Thyroid gland (tissue), 4 donors: ENCODE data around the gene UHRF2. TPM values are rescaled to one million over a fixed set of nuclear protein-coding genes. Genes with fewer than 3 reads are reported as not detected.

ENCODE experiments used
- DNase-seq, 2 donors: peaks; one replicate each; pipeline ENCODE4 v3.0.0-alpha.2; 2019
- H3K27ac ChIP-seq, 3 donors: fragments of 200-600 bp; sonication (generic); 1 replicate in 2 of 3; 2 replicates in 1 of 3; pipeline ENCODE4 v1.5.1; 2016 to 2019; ENCODE audit warnings: mild to moderate bottlenecking in 1 of 3, moderate library complexity in 1 of 3
- H3K27me3 ChIP-seq: fragments of 200-600 bp; sonication (generic); one replicate; pipeline ENCODE4 v1.5.1; 2019
- H3K36me3 ChIP-seq, 2 donors: fragments of 200-600 bp; sonication (generic); one replicate each; pipeline ENCODE4 v1.5.1; 2016 to 2019
- H3K4me1 ChIP-seq, 2 donors: fragments of 200-600 bp; sonication (generic); one replicate each; pipeline ENCODE4 v1.5.1; 2017 to 2019
- H3K4me3 ChIP-seq, 3 donors: fragments of 200-600 bp; sonication (generic); replicated peaks in 1 of 3; 1 replicate in 2 of 3; 2 replicates in 1 of 3; pipeline ENCODE4 v1.5.1; 2016; ENCODE audit warnings: mild to moderate bottlenecking in 1 of 3
- H3K9me3 ChIP-seq: fragments of 200-600 bp; sonication (generic); one replicate; pipeline ENCODE4 v1.5.1; 2017
- CTCF ChIP-seq, 6 experiments: fragments of 200-600 bp in 3 of 6; fragments of 450-650 bp in 3 of 6; sonication (generic) in 3 of 6; IDR thresholded peaks; one replicate each; pipeline ENCODE4 v1.5.1; 2016 to 2019; ENCODE audit warnings: antibody characterized with exemption in 6 of 6, mild to moderate bottlenecking in 2 of 6, inconsistent platforms in 1 of 6, moderate library complexity in 1 of 6
- POLR2A ChIP-seq, 2 donors: fragments of 450-650 bp; IDR thresholded peaks; one replicate each; pipeline ENCODE4 v1.6.1; 2017; ENCODE audit warnings: antibody characterized with exemption in 2 of 2, mild to moderate bottlenecking in 2 of 2, moderate library complexity in 1 of 2
- WGBS, 2 donors: methylation state at CpG; one replicate each; pipeline ENCODE4 v1.1.5; 2017; 5-methylcytosine and 5-hydroxymethylcytosine counted together
- intact Hi-C: fragments of 100-400 bp; cut with DNase I; formaldehyde crosslinking; loops from one replicate; pipeline ENCODE4 v1.15.1; 2023
- total RNA-seq, 4 donors: library from RNA; depleted of rRNA; stranded (reverse); fragments of >200 nt; gene quantifications; one replicate each; pipeline ENCODE4 v1.2.3, GENCODE V29; 2016

Gene UHRF2
- total RNA-seq, 4 donors from 2014 or later: 44.4 to 103 (median 74.8) TPM

- H3K9me3 ChIP-seq: no peaks in the 10 kb centered on the region
- WGBS, 2 donors: 92 to 98% methylated on average over 2 of the region's 2 CpGs
- no peak for TF ChIP-seq POLR2A (IDR thresholded peaks at IDR 0.05)
- TF ChIP-seq CTCF (IDR thresholded peaks at IDR 0.05): no peak
- no peaks in the 10 kb centered on the region for H3K4me1 ChIP-seq
- no peaks in the 10 kb centered on the region for H3K27me3 ChIP-seq
- intact Hi-C loops: no loop called here
- no peak for DNase-seq
- no peak overlapping the region for H3K27ac ChIP-seq
- no peak overlapping the region for H3K4me3 ChIP-seq
- peaks cover 39 to 41% of the 10 kb centered on the region in 2 donors for H3K36me3 ChIP-seq
Measured at GRCh38 chr9:6501526-6502210, 88.7 kb downstream of the UHRF2 start.

GRCh38 chr9:6502399-6502798, 89.4 kb downstream of the UHRF2 start:
- no peak for DNase-seq
- 98 to 99% methylated on average over 3 of the region's 3 CpGs for WGBS, 2 donors
- Histone ChIP-seq H3K4me3 (no peak overlapping the region), H3K27ac (no peak overlapping the region), H3K9me3 (no peaks in the 10 kb centered on the region), H3K27me3 (no peaks in the 10 kb centered on the region), H3K36me3 (peaks cover 34 to 43% of the 10 kb centered on the region in 2 donors), H3K4me1 (no peaks in the 10 kb centered on the region)
- TF ChIP-seq CTCF (IDR thresholded peaks at IDR 0.05) (no peak), POLR2A (IDR thresholded peaks at IDR 0.05) (no peak)
- intact Hi-C loops: no loop called here

GRCh38 chr9:6506571-6506970, 93.6 kb downstream of the UHRF2 start:
- DNase-seq: no peak
- Histone ChIP-seq H3K27me3 (no peaks in the 10 kb centered on the region), H3K9me3 (no peaks in the 10 kb centered on the region), H3K4me1 (no peaks in the 10 kb centered on the region), H3K36me3 (peaks cover 16 to 33% of the 10 kb centered on the region in 2 donors), H3K4me3 (no peak overlapping the region), H3K27ac (no peak overlapping the region)
- no peak for TF ChIP-seq CTCF (IDR thresholded peaks at IDR 0.05)
- TF ChIP-seq POLR2A (IDR thresholded peaks at IDR 0.05): no peak
- 71 to 78% methylated on average over 2 of the region's 2 CpGs for WGBS, 2 donors
- intact Hi-C loops: no loop called here

- H3K9me3 ChIP-seq: no peaks in the 10 kb centered on the region
- peaks cover 0 to 6% of the 10 kb centered on the region in 2 donors for H3K36me3 ChIP-seq
- no peak overlapping the region for H3K4me3 ChIP-seq
- TF ChIP-seq CTCF (IDR thresholded peaks at IDR 0.05) (no peak), POLR2A (IDR thresholded peaks at IDR 0.05) (no peak)
- DNase-seq: no peak
- no peaks in the 10 kb centered on the region for H3K27me3 ChIP-seq
- H3K4me1 ChIP-seq: no peaks in the 10 kb centered on the region
- 86% methylated on average over 3 of the region's 3 CpGs for WGBS, 2 donors
- intact Hi-C loops: no loop called here
- no peak overlapping the region for H3K27ac ChIP-seq
Measured at GRCh38 chr9:6512085-6512657, 99.2 kb downstream of the UHRF2 start.

- H3K4me3 ChIP-seq: no peak overlapping the region
- no peak overlapping the region for H3K27ac ChIP-seq
- TF ChIP-seq CTCF (IDR thresholded peaks at IDR 0.05) (no peak), POLR2A (IDR thresholded peaks at IDR 0.05) (no peak)
- no peaks in the 10 kb centered on the region for H3K4me1 ChIP-seq
- no peak for DNase-seq
- 98 to 99% methylated on average over 4 of the region's 4 CpGs for WGBS, 2 donors
- no peaks in the 10 kb centered on the region for H3K36me3 ChIP-seq
- no peaks in the 10 kb centered on the region for H3K27me3 ChIP-seq
- intact Hi-C loops: no loop called here
- no peaks in the 10 kb centered on the region for H3K9me3 ChIP-seq
Measured at GRCh38 chr9:6522263-6522662, 109.3 kb downstream of the UHRF2 start.
